GM23338 (cell line): ENCODE measurements around the gene DCLRE1B. TPM values are rescaled to one million over a fixed set of nuclear protein-coding genes. Genes with fewer than 3 reads are reported as not detected.
A peak's percentile ranks its signal among the peaks of the same experiment; 100 is the strongest.

Source experiments
- ATAC-seq: fragments of 200-7000 bp; cut with Tn5 transposase; 3 replicates; pipeline ENCODE4 v1.9.1; 2020
- DNase-seq: peaks from one replicate; pipeline ENCODE4 v3.0.0-alpha.2; 2015; ENCODE audit warnings: low spot score
- H2AFZ ChIP-seq: fragments of 200-600 bp; sonication (generic); 2 replicates; pipeline ENCODE4 v1.8.0; 2016; ENCODE audit warnings: antibody characterized with exemption, mild to moderate bottlenecking, moderate library complexity
- H3F3A ChIP-seq: fragments of 200-600 bp; sonication (generic); replicated peaks from 2 replicates; pipeline ENCODE4 v1.8.0; 2017; ENCODE audit warnings: antibody characterized with exemption, mixed run types, low read depth
- H3K27ac ChIP-seq: fragments of 200-600 bp; sonication (generic); 2 replicates; pipeline ENCODE4 v1.6.1; 2016; ENCODE audit warnings: low read depth
- H3K27me3 ChIP-seq: fragments of 200-600 bp; sonication (generic); 2 replicates; pipeline ENCODE4 v1.8.0; 2016; ENCODE audit warnings: mild to moderate bottlenecking, mixed run types, moderate library complexity; ENCODE audit not compliant: insufficient read depth
- H3K36me3 ChIP-seq: fragments of 200-600 bp; sonication (generic); 2 replicates; pipeline ENCODE4 v1.8.0; 2016; ENCODE audit warnings: mild to moderate bottlenecking; ENCODE audit not compliant: insufficient read depth
- H3K4me1 ChIP-seq: fragments of 200-600 bp; sonication (generic); 2 replicates; pipeline ENCODE4 v1.8.0; 2016; ENCODE audit warnings: mild to moderate bottlenecking, moderate library complexity; ENCODE audit not compliant: insufficient read depth
- H3K4me2 ChIP-seq: fragments of 200-600 bp; sonication (generic); 2 replicates; pipeline ENCODE4 v1.7.1; 2017; ENCODE audit warnings: mixed run types
- H3K4me3 ChIP-seq: fragments of 200-600 bp; sonication (generic); 2 replicates; pipeline ENCODE4 v1.6.1; 2016; ENCODE audit warnings: mixed run types
- H3K79me2 ChIP-seq: fragments of 200-600 bp; sonication (generic); replicated peaks from 2 replicates; pipeline ENCODE4 v1.8.0; 2017; ENCODE audit warnings: mild to moderate bottlenecking; ENCODE audit not compliant: insufficient read depth
- H3K9me2 ChIP-seq: fragments of 200-600 bp; sonication (generic); 2 replicates; pipeline ENCODE4 v1.8.0; 2017; ENCODE audit not compliant: insufficient read depth
- H4K20me1 ChIP-seq: fragments of 200-600 bp; sonication (generic); replicated peaks from 2 replicates; pipeline ENCODE4 v1.8.0; 2017; ENCODE audit warnings: mild to moderate bottlenecking; ENCODE audit not compliant: insufficient read depth
- H3K27ac Mint-ChIP-seq: 2 replicates; pipeline ENCODE4 v1.8.0; 2020; ENCODE audit warnings: inconsistent platforms, mild to moderate bottlenecking, moderate library complexity, mixed read lengths
- H3K27me3 Mint-ChIP-seq: 3 replicates; pipeline ENCODE4 v1.8.0; 2022; ENCODE audit warnings: low read depth, mild to moderate bottlenecking, moderate library complexity, mixed read lengths, inconsistent platforms; ENCODE audit not compliant: insufficient read depth, poor library complexity
- H3K36me3 Mint-ChIP-seq: 3 replicates; pipeline ENCODE4 v1.8.0; 2021; ENCODE audit warnings: low read depth, mild to moderate bottlenecking, inconsistent platforms, moderate library complexity, mixed read lengths
- H3K4me1 Mint-ChIP-seq: 3 replicates; pipeline ENCODE4 v1.8.0; 2020; ENCODE audit warnings: mild to moderate bottlenecking, inconsistent platforms, mixed read lengths
- H3K4me3 Mint-ChIP-seq: 3 replicates; pipeline ENCODE4 v1.8.0; 2021; ENCODE audit warnings: moderate library complexity, mild to moderate bottlenecking, inconsistent platforms, mixed read lengths
- H3K9me3 Mint-ChIP-seq: 3 replicates; pipeline ENCODE4 v1.8.0; 2020; ENCODE audit warnings: moderate library complexity, mild to moderate bottlenecking, inconsistent platforms, mixed read lengths
- CREB1 ChIP-seq: fragments of 250-450 bp; sonication (Bioruptor Pico); IDR thresholded peaks from 2 replicates; pipeline ENCODE4 v1.5.0; 2020; ENCODE audit warnings: low read depth, mild to moderate bottlenecking, moderate library complexity
- ETS1 ChIP-seq: IDR thresholded peaks from 2 replicates; pipeline ENCODE4 v1.6.1; 2016; ENCODE audit warnings: antibody characterized with exemption
- EZH2 ChIP-seq: fragments of 200-600 bp; sonication (generic); IDR thresholded peaks from one replicate; pipeline ENCODE4 v1.8.0; 2017; ENCODE audit warnings: antibody characterized with exemption, mild to moderate bottlenecking, low read depth; ENCODE audit not compliant: unreplicated experiment
- JUNB ChIP-seq: IDR thresholded peaks from one replicate; pipeline ENCODE4 v1.6.1; 2016; ENCODE audit warnings: antibody characterized with exemption; ENCODE audit not compliant: unreplicated experiment
- NANOG ChIP-seq: IDR thresholded peaks from 2 replicates; pipeline ENCODE4 v1.6.1; 2016; ENCODE audit warnings: antibody characterized with exemption, borderline replicate concordance
- POLR2AphosphoS5 ChIP-seq: IDR thresholded peaks from 2 replicates; pipeline ENCODE4 v1.6.1; 2016; ENCODE audit warnings: antibody characterized with exemption, low read depth
- STAT1 ChIP-seq: IDR thresholded peaks from one replicate; pipeline ENCODE4 v1.6.1; 2016; ENCODE audit warnings: antibody characterized with exemption; ENCODE audit not compliant: unreplicated experiment
- ZNF114 ChIP-seq: fragments of 250-450 bp; sonication (Bioruptor Pico); IDR thresholded peaks from 2 replicates; pipeline ENCODE4 v1.5.0; 2020; ENCODE audit warnings: mild to moderate bottlenecking, moderate library complexity
- ZNF462 ChIP-seq: fragments of 250-450 bp; sonication (Bioruptor Pico); IDR thresholded peaks from 2 replicates; pipeline ENCODE4 v1.5.0; 2020; ENCODE audit warnings: mild to moderate bottlenecking, moderate library complexity
- polyA plus RNA-seq: library from polyadenylated mRNA; unstranded; fragments of >200 nt; fragmentation: Nextera tagmentation; extraction: Ambion mirVana; gene quantifications from 2 replicates; pipeline ENCODE4 v1.2.1, GENCODE V29; 2016
- total RNA-seq: library from RNA; depleted of rRNA; stranded (reverse); fragments of >200 nt; shearing (Covaris generic); gene quantifications from 2 replicates; pipeline ENCODE4 v1.2.3, GENCODE V29; 2014

DCLRE1B gene
- total and polyA plus RNA-seq, 2 experiments from 2014 or later: 6.3 to 9.7 TPM

- TF ChIP-seq ZNF462 (CRISPR knock-in tag) (no peak), POLR2AphosphoS5 (no peak), CREB1 (no peak), ZNF114 (no peak), JUNB (no peak), NANOG (no peak), ETS1 (no peak), EZH2 (no peak)
Measured at GRCh38 chr1:113930499-113931161, 25.5 kb downstream of the DCLRE1B start (continued).

GRCh38 chr1:113931451-113931851, 26.3 kb downstream of the DCLRE1B start:
- Histone ChIP-seq H3K79me2 (peaks cover 66% of the 10 kb centered on the region), H3K9me2 (no peaks in the 10 kb centered on the region), H3K4me2 (peak overlapping the region; percentile 89), H3F3A (0 out of 2 replicates have a peak, but pooled peaks cover 5% of the 10 kb centered on the region), H4K20me1 (peaks cover 16% of the 10 kb centered on the region), H3K27me3 (no peaks in the 10 kb centered on the region), H3K27ac (no peak overlapping the region), H2AFZ (no peak overlapping the region), H3K36me3 (no peaks in the 10 kb centered on the region), H3K4me1 (peaks cover 25% of the 10 kb centered on the region), H3K4me3 (peak overlapping the region; percentile 97; the same call in 1 of the 2 replicates)
- Mint-ChIP-seq H3K4me3 (peak overlapping the region; percentile 90), H3K27me3 (peaks cover 4% of the 10 kb centered on the region), H3K36me3 (no peaks in the 10 kb centered on the region; the same call in 2 of the 3 replicates), H3K4me1 (peaks cover 25% of the 10 kb centered on the region), H3K9me3 (no peaks in the 10 kb centered on the region), H3K27ac (no peak overlapping the region)
- DNase-seq (no peak), ATAC-seq (no peak)
- no peak for TF ChIP-seq STAT1
- no peak for TF ChIP-seq ZNF114
- TF ChIP-seq ZNF462 (CRISPR knock-in tag): no peak
